ENCODE results near the gene F10. TPM values are rescaled to one million over a fixed set of nuclear protein-coding genes. Genes with fewer than 3 reads are reported as not detected.

Gene F10
- total and polyA plus RNA-seq, 2 of the 13 experiments (the other 11 are each of a cell fraction or from before 2014, with no cell fraction given) = 58.4 to 237 TPM

- intact Hi-C loops (cut with micrococcal nuclease; ENCODE audit: unreplicated experiment) = no loop called here
- TF ChIP-seq POLR2G (IDR thresholded peaks at IDR 0.05; ENCODE audit: low read depth, low read length) (0 out of 2 replicates have a peak, but pooled peaks have one; percentile 27), ADNP (CRISPR knock-in tag; IDR thresholded peaks at IDR 0.05) (no peak)
- Histone ChIP-seq H3K27me3 (ENCODE audit: control insufficient read depth in 1 of 2, insufficient read depth in 2 of 2, low read length in 2 of 2) (no peaks in the 10 kb centered on the region), H3K9ac (ENCODE audit: insufficient read depth, low read depth, low read length) (no peak overlapping the region), H2AFZ (ENCODE audit: low read length) (no peak overlapping the region), H3K4me1 (ENCODE audit: insufficient read depth, low read length) (peaks cover 22% of the 10 kb centered on the region), H3K9me3 (ENCODE audit: low read length) (no peaks in the 10 kb centered on the region), H3K4me2 (ENCODE audit: low read depth, low read length) (no peak overlapping the region), H4K20me1 (ENCODE audit: insufficient read depth, low read length) (no peaks in the 10 kb centered on the region), H3K36me3 (replicated peaks in 1 of 2; ENCODE audit: control insufficient read depth in 1 of 2, insufficient read depth in 2 of 2, low read length in 2 of 2) (peaks cover 0 to 1% of the 10 kb centered on the region in 2 experiments; a peak in 1 of 5 replicates), H3K79me2 (ENCODE audit: insufficient read depth, low read length) (peaks cover 3% of the 10 kb centered on the region), H3K4me3 (replicated peaks in 1 of 3; ENCODE audit: insufficient read depth in 1 of 3, low read depth in 2 of 3, low read length in 3 of 3) (no peak overlapping the region), H3K27ac (ENCODE audit: extremely low read length, insufficient read depth, low read length) (no peak overlapping the region)
- in situ Hi-C loops (cut with HindIII; ENCODE audit: extremely low pct_ligation_motif_present, low pct_unique_long_range_greater_than_20kb) = no loop called here
- ATAC-seq = no peak
- no peak for FAIRE-seq
- 81% methylated on average over 3 of the region's 9 CpGs for WGBS (ENCODE audit: low lambda C conversion rate)
- POLR2A ChIA-PET = no interaction called here
- CTCF ChIA-PET (ENCODE audit: low intra/inter-chr PET ratio, low total read pairs) = no interaction called here
- no TSS peak for BruUV-seq (replicated peaks)
- no peak for DNase-seq (ENCODE audit: low spot score)
Observed at GRCh38 chr13:113117911-113118260, 4.7 kb upstream of the F10 start.

- Histone ChIP-seq H3K27ac (ENCODE audit: extremely low read length, insufficient read depth, low read length) (no peak overlapping the region), H4K20me1 (ENCODE audit: insufficient read depth, low read length) (no peaks in the 10 kb centered on the region), H3K36me3 (replicated peaks in 1 of 2; ENCODE audit: control insufficient read depth in 1 of 2, insufficient read depth in 2 of 2, low read length in 2 of 2) (peaks cover 0 to 1% of the 10 kb centered on the region in 2 experiments; a peak in 1 of 5 replicates), H3K9ac (ENCODE audit: insufficient read depth, low read depth, low read length) (no peak overlapping the region), H3K27me3 (ENCODE audit: control insufficient read depth in 1 of 2, insufficient read depth in 2 of 2, low read length in 2 of 2) (no peaks in the 10 kb centered on the region; a peak in 1 of 5 replicates), H2AFZ (ENCODE audit: low read length) (no peak overlapping the region), H3K9me3 (ENCODE audit: low read length) (no peaks in the 10 kb centered on the region), H3K4me3 (replicated peaks in 1 of 3; ENCODE audit: insufficient read depth in 1 of 3, low read depth in 2 of 3, low read length in 3 of 3) (no peak overlapping the region), H3K79me2 (ENCODE audit: insufficient read depth, low read length) (peaks cover 9% of the 10 kb centered on the region), H3K4me2 (ENCODE audit: low read depth, low read length) (no peak overlapping the region), H3K4me1 (ENCODE audit: insufficient read depth, low read length) (peaks cover 16% of the 10 kb centered on the region)
- 85% methylated on average over 6 of the region's 42 CpGs for WGBS (ENCODE audit: low lambda C conversion rate)
- intact Hi-C loops (cut with micrococcal nuclease; ENCODE audit: unreplicated experiment) (no loop called here), in situ Hi-C loops (cut with HindIII; ENCODE audit: extremely low pct_ligation_motif_present, low pct_unique_long_range_greater_than_20kb) (no loop called here)
- no peak for DNase-seq (ENCODE audit: low spot score)
- ATAC-seq = no peak
- POLR2A ChIA-PET = no interaction called here
- no TSS peak for BruUV-seq (replicated peaks)
- CTCF ChIA-PET (ENCODE audit: low intra/inter-chr PET ratio, low total read pairs) = no interaction called here
- no peak for FAIRE-seq
- TF ChIP-seq FOXK2 (IDR thresholded peaks at IDR 0.05) (no peak), HNF1B (CRISPR knock-in tag; IDR thresholded peaks at IDR 0.05) (no peak), ZNF468 (CRISPR knock-in tag; IDR thresholded peaks at IDR 0.05) (no peak), ISX (CRISPR knock-in tag; conservative IDR thresholded peaks at IDR 0.05) (no peak), ZSCAN29 (CRISPR knock-in tag; conservative IDR thresholded peaks at IDR 0.05) (no peak), TBX2 (CRISPR knock-in tag; IDR thresholded peaks at IDR 0.05; ENCODE audit: borderline replicate concordance) (no peak), YEATS4 (CRISPR knock-in tag; IDR thresholded peaks at IDR 0.05; ENCODE audit: borderline replicate concordance) (no peak), FOSL1 (CRISPR knock-in tag; IDR thresholded peaks at IDR 0.05; ENCODE audit: borderline replicate concordance) (no peak), NFAT5 (CRISPR knock-in tag; IDR thresholded peaks at IDR 0.05) (no peak), MED1 (CRISPR knock-in tag; IDR thresholded peaks at IDR 0.05) (no peak)
Observed at GRCh38 chr13:113118261-113119021, 4.2 kb upstream of the F10 start.
